IMR-90 (cell line): ENCODE data around the gene TREM2. TPM values are rescaled to one million over a fixed set of nuclear protein-coding genes. Genes with fewer than 3 reads are reported as not detected.

Source experiments
- ATAC-seq: fragments of 200-7000 bp; cut with Tn5 transposase; 2 replicates; pipeline ENCODE4 v1.9.1; 2020; ENCODE audit warnings: low read depth, mild to moderate bottlenecking, moderate library complexity
- BruUV-seq: library from RNA; stranded (reverse); fragments of 400-500 nt; replicated peaks from 2 replicates; lab custom pipeline; 2021; lab: Mats Ljungman, UMichigan
- CTCF ChIA-PET: fragments of 300-600 bp; formaldehyde crosslinking; extraction: SDS; loops from one replicate; lab custom pipeline; 2021; ENCODE audit warnings: antibody characterized with exemption; lab: Yijun Ruan, JAX
- POLR2A ChIA-PET: fragments of 300-600 bp; sonication (Branson Sonifier 250); formaldehyde crosslinking; loops from one replicate; lab custom pipeline; 2022; ENCODE audit warnings: antibody characterized with exemption; ENCODE audit not compliant: unreplicated experiment; lab: Charles Lee
- DNase-seq: peaks from one replicate; pipeline ENCODE4 v3.0.0; 2013
- H2AFZ ChIP-seq: replicated peaks from 2 replicates; pipeline ENCODE3; 2013; ENCODE audit warnings: low read length, mild to moderate bottlenecking; ENCODE audit not compliant: poor library complexity
- H2AK5ac ChIP-seq: 2 replicates; pipeline ENCODE4 v1.6.1; 2013; ENCODE audit warnings: low read depth, low read length, inconsistent platforms
- H2AK9ac ChIP-seq: replicated peaks from 2 replicates; pipeline ENCODE3; 2013; ENCODE audit warnings: mild to moderate bottlenecking, low read depth, low read length, moderate library complexity; ENCODE audit not compliant: poor library complexity
- H2BK120ac ChIP-seq: 2 replicates; pipeline ENCODE4 v1.6.1; 2013; ENCODE audit warnings: low read depth, low read length, inconsistent platforms
- H2BK15ac ChIP-seq: 3 replicates; pipeline ENCODE4 v1.6.1; 2013; ENCODE audit warnings: low read depth, low read length, inconsistent platforms
- H2BK20ac ChIP-seq: 2 replicates; pipeline ENCODE4 v1.6.1; 2013; ENCODE audit warnings: low read depth, mild to moderate bottlenecking, inconsistent platforms, low read length, moderate library complexity
- H2BK5ac ChIP-seq: 2 replicates; pipeline ENCODE4 v1.6.1; 2013; ENCODE audit warnings: mild to moderate bottlenecking, low read depth, low read length, inconsistent platforms; ENCODE audit not compliant: poor library complexity, severe bottlenecking
- H3K14ac ChIP-seq: replicated peaks from 2 replicates; pipeline ENCODE4 v1.6.1; 2013; ENCODE audit warnings: low read depth, low read length, inconsistent platforms
- H3K18ac ChIP-seq: 2 replicates; pipeline ENCODE4 v1.6.1; 2013; ENCODE audit warnings: low read depth, low read length, control low read depth
- H3K23ac ChIP-seq: 2 replicates; pipeline ENCODE4 v1.6.1; 2013; ENCODE audit warnings: low read depth, low read length, inconsistent platforms
- H3K27ac ChIP-seq: 2 replicates; pipeline ENCODE4 v1.5.1; 2013; ENCODE audit warnings: mild to moderate bottlenecking, control low read depth, low read length; ENCODE audit not compliant: insufficient read depth
- H3K27me3 ChIP-seq: 2 replicates; pipeline ENCODE4 v1.6.1; 2013; ENCODE audit warnings: low read length; ENCODE audit not compliant: control insufficient read depth, insufficient read depth
- H3K36me3 ChIP-seq: 2 replicates; pipeline ENCODE4 v1.6.1; 2013; ENCODE audit warnings: low read length, mixed read lengths; ENCODE audit not compliant: control insufficient read depth, insufficient read depth
- H3K4ac ChIP-seq: 2 replicates; pipeline ENCODE4 v1.6.1; 2013; ENCODE audit warnings: low read depth, low read length, inconsistent platforms
- H3K4me1 ChIP-seq: 2 replicates; pipeline ENCODE4 v1.6.1; 2013; ENCODE audit warnings: low read length, mixed read lengths; ENCODE audit not compliant: control insufficient read depth, insufficient read depth
- H3K4me2 ChIP-seq: 2 replicates; pipeline ENCODE4 v1.6.1; 2013; ENCODE audit warnings: low read depth, mild to moderate bottlenecking, control low read depth, low read length, moderate library complexity
- H3K4me3 ChIP-seq: 2 replicates; pipeline ENCODE4 v1.5.1; 2013; ENCODE audit warnings: low read depth, mild to moderate bottlenecking, control low read depth, low read length, moderate library complexity; ENCODE audit not compliant: insufficient read depth
- H3K56ac ChIP-seq: 2 replicates; pipeline ENCODE4 v1.6.1; 2013; ENCODE audit warnings: low read length, inconsistent platforms; ENCODE audit not compliant: insufficient read depth; ENCODE audit errors: extremely low read depth
- H3K79me1 ChIP-seq, 2 experiments: 2 replicates each; pipeline ENCODE4 v1.6.1; 2013; ENCODE audit warnings: low read length in 2 of 2, inconsistent platforms in 1 of 2, low read depth in 1 of 2
- H3K9ac ChIP-seq: 2 replicates; pipeline ENCODE4 v1.6.1; 2013; ENCODE audit warnings: low read depth, low read length, control low read depth
- H3K9me1 ChIP-seq: 2 replicates; pipeline ENCODE4 v1.6.1; 2013; ENCODE audit warnings: low read length, inconsistent platforms; ENCODE audit not compliant: insufficient read depth
- H3K9me3 ChIP-seq: 2 replicates; pipeline ENCODE4 v1.6.1; 2013; ENCODE audit warnings: low read length; ENCODE audit not compliant: control insufficient read depth, insufficient read depth
- H4K20me1 ChIP-seq: 2 replicates; pipeline ENCODE4 v1.6.1; 2013; ENCODE audit warnings: low read length, inconsistent platforms; ENCODE audit not compliant: insufficient read depth
- H4K5ac ChIP-seq: 2 replicates; pipeline ENCODE4 v1.6.1; 2013; ENCODE audit warnings: mild to moderate bottlenecking, low read depth, low read length, control low read depth
- H4K8ac ChIP-seq, 2 experiments: 2 replicates each; pipeline ENCODE4 v1.6.1; 2013; ENCODE audit warnings: low read depth in 2 of 2, low read length in 2 of 2, control low read depth in 1 of 2, inconsistent platforms in 1 of 2
- H4K91ac ChIP-seq: 2 replicates; pipeline ENCODE4 v1.6.1; 2013; ENCODE audit warnings: low read depth, low read length, inconsistent platforms; ENCODE audit not compliant: insufficient read depth
- CHD1 ChIP-seq: IDR thresholded peaks from 2 replicates; pipeline ENCODE4 v1.6.1; 2012; ENCODE audit warnings: low read depth, low read length, improper control_type of control experiment
- MAZ ChIP-seq: IDR thresholded peaks from 2 replicates; pipeline ENCODE4 v1.6.1; 2012; ENCODE audit warnings: low read depth, mild to moderate bottlenecking, low read length, improper control_type of control experiment, moderate library complexity, borderline replicate concordance
- MXI1 ChIP-seq: IDR thresholded peaks from 2 replicates; pipeline ENCODE4 v1.6.1; 2012; ENCODE audit warnings: low read depth, mild to moderate bottlenecking, low read length, moderate library complexity, borderline replicate concordance
- POLR2A ChIP-seq: IDR thresholded peaks from 2 replicates; pipeline ENCODE4 v1.6.1; 2012; ENCODE audit warnings: mild to moderate bottlenecking, low read depth, low read length
- WGBS, 2 experiments: methylation state at CpG; one replicate each; pipeline versions ENCODE4 v1.1.5 to v1.1.7; 2013; ENCODE audit warnings: missing lambda C conversion rate in 2 of 2; ENCODE audit not compliant: insufficient read length in 1 of 2; ENCODE audit errors: extremely low coverage in 2 of 2; 5-methylcytosine and 5-hydroxymethylcytosine counted together
- dilution Hi-C: fragments of 300-500 bp; cut with HindIII; formaldehyde crosslinking; loops from one replicate; pipeline ENCODE4 v1.14.3; 2018; ENCODE audit warnings: low sequenced_read_pairs; ENCODE audit not compliant: unreplicated experiment
- in situ Hi-C: fragments of 300-500 bp; cut with MboI; formaldehyde crosslinking; loops from 3 replicates; pipeline ENCODE4 v1.14.3; 2019; ENCODE audit warnings: low sequenced_read_pairs, inconsistent platforms, mixed read lengths
- intact Hi-C: fragments of 100-400 bp; cut with micrococcal nuclease; formaldehyde crosslinking; loops from 2 replicates; pipeline ENCODE4 v1.10.0; 2022
- polyA plus RNA-seq, 3 experiments: library from polyadenylated mRNA; depleted of rRNA; stranded (reverse); fragments of >200 nt; gene quantifications; 2 replicates each; pipeline ENCODE4 v1.2.3, GENCODE V29; 2012; ENCODE audit warnings: low replicate concordance in 1 of 3
- total RNA-seq: library from RNA; depleted of rRNA; stranded (reverse); fragments of >200 nt; gene quantifications from 2 replicates; pipeline ENCODE4 v1.2.3, GENCODE V29; 2012

Gene TREM2
- total and polyA plus RNA-seq, 2 of the 4 experiments (the other 2 are of a cell fraction) = not detected

- Histone ChIP-seq H4K8ac (no peak overlapping the region), H2BK20ac (no peak overlapping the region), H3K79me1 (no peaks in the 10 kb centered on the region), H2BK120ac (no peak overlapping the region), H2AFZ (no peak overlapping the region), H3K27ac (no peak overlapping the region), H3K4me3 (no peak overlapping the region), H3K18ac (no peak overlapping the region), H4K91ac (no peak overlapping the region), H3K36me3 (no peaks in the 10 kb centered on the region), H2BK5ac (no peak overlapping the region), H3K9me3 (no peaks in the 10 kb centered on the region), H3K4ac (no peak overlapping the region), H3K23ac (no peak overlapping the region), H2AK9ac (no peak overlapping the region), H3K9me1 (no peaks in the 10 kb centered on the region), H3K9ac (no peak overlapping the region), H2AK5ac (no peak overlapping the region), H4K20me1 (no peaks in the 10 kb centered on the region), H4K5ac (no peak overlapping the region), H3K4me1 (peaks cover 3% of the 10 kb centered on the region; the same call in 1 of the 2 replicates), H3K56ac (no peak overlapping the region), H2BK15ac (no peak overlapping the region), H3K4me2 (no peak overlapping the region), H3K27me3 (peaks cover 5% of the 10 kb centered on the region), H3K14ac (no peak overlapping the region)
- dilution Hi-C loops (no loop called here), intact Hi-C loops (no loop called here), in situ Hi-C loops (no loop called here)
- POLR2A ChIA-PET = no interaction called here
- ATAC-seq (no peak), DNase-seq (no peak)
- CTCF ChIA-PET = no interaction called here
- no CpG with 5 or more reads among the region's 4 CpGs for WGBS, 2 experiments
- TF ChIP-seq MXI1 = no peak
- TF ChIP-seq MAZ = no peak
- TF ChIP-seq POLR2A = no peak
- TF ChIP-seq CHD1 = no peak
- BruUV-seq = no TSS peak
These were observed 1.7 kb upstream of the TREM2 start for GRCh38 chr6:41164551-41165120.
